Activated naive CD8-positive, alpha-beta T cell treated with anti-CD3 and anti-CD28 coated beads for 36 hours (primary cell): Measurements from ENCODE around the gene STAT1. TPM values are rescaled to one million over a fixed set of nuclear protein-coding genes. Genes with fewer than 3 reads are reported as not detected.
A peak's percentile ranks its signal among the peaks of the same experiment; 100 is the strongest.

Experiments
- DNase-seq: peaks from one replicate; pipeline ENCODE4 v3.0.0; 2021
- H3K27ac Mint-ChIP-seq: one replicate; pipeline ENCODE4 v1.8.0; 2022; ENCODE audit warnings: mild to moderate bottlenecking, moderate library complexity, mixed read lengths
- H3K27me3 Mint-ChIP-seq: one replicate; pipeline ENCODE4 v1.8.0; 2022; ENCODE audit warnings: mild to moderate bottlenecking, mixed read lengths
- H3K36me3 Mint-ChIP-seq: one replicate; pipeline ENCODE4 v1.8.0; 2021; ENCODE audit warnings: mild to moderate bottlenecking, mixed read lengths
- H3K4me1 Mint-ChIP-seq: one replicate; pipeline ENCODE4 v1.8.0; 2021; ENCODE audit warnings: mixed read lengths
- H3K4me3 Mint-ChIP-seq: one replicate; pipeline ENCODE4 v1.8.0; 2022; ENCODE audit warnings: mild to moderate bottlenecking, moderate library complexity, mixed read lengths
- H3K9me3 Mint-ChIP-seq: one replicate; pipeline ENCODE4 v1.8.0; 2022; ENCODE audit warnings: mixed read lengths
- total RNA-seq, 2 experiments: library from RNA; stranded (reverse); gene quantifications; one replicate each; pipeline ENCODE4 v1.2.3, GENCODE V29; 2021

Gene STAT1
- total RNA-seq, 2 experiments from 2014 or later, result 383 to 389 TPM

- Mint-ChIP-seq H3K9me3 (peaks cover 5% of the 10 kb centered on the region), H3K4me3 (no peak overlapping the region), H3K36me3 (peaks cover 18% of the 10 kb centered on the region), H3K27ac (peak overlapping the region; percentile 88), H3K27me3 (no peaks in the 10 kb centered on the region), H3K4me1 (peaks cover 22% of the 10 kb centered on the region)
- no peak for DNase-seq
These were observed 5.4 kb upstream of the STAT1 start for GRCh38 chr2:191019376-191019775.

- peaks cover 18% of the 10 kb centered on the region for H3K36me3 Mint-ChIP-seq
- DNase-seq, result no peak
- peak overlapping the region; percentile 88 for H3K27ac Mint-ChIP-seq
- no peaks in the 10 kb centered on the region for H3K27me3 Mint-ChIP-seq
- peaks cover 21% of the 10 kb centered on the region for H3K4me1 Mint-ChIP-seq
- H3K4me3 Mint-ChIP-seq, result peak overlapping the region; percentile 65
- H3K9me3 Mint-ChIP-seq, result peaks cover 5% of the 10 kb centered on the region
These were observed 4.7 kb upstream of the STAT1 start for GRCh38 chr2:191018643-191019119.

GRCh38 chr2:191018048-191018447 is 4.1 kb upstream of the STAT1 start:
- H3K4me1 Mint-ChIP-seq, result peaks cover 21% of the 10 kb centered on the region
- peaks cover 5% of the 10 kb centered on the region for H3K9me3 Mint-ChIP-seq
- DNase-seq, result no peak
- peaks cover 18% of the 10 kb centered on the region for H3K36me3 Mint-ChIP-seq
- H3K4me3 Mint-ChIP-seq, result no peak overlapping the region
- H3K27me3 Mint-ChIP-seq, result no peaks in the 10 kb centered on the region
- H3K27ac Mint-ChIP-seq, result peak overlapping the region; percentile 88

GRCh38 chr2:191015831-191016230 is 1.9 kb upstream of the STAT1 start:
- H3K9me3 Mint-ChIP-seq, result peaks cover 5% of the 10 kb centered on the region
- no peak for DNase-seq
- no peaks in the 10 kb centered on the region for H3K27me3 Mint-ChIP-seq
- H3K27ac Mint-ChIP-seq, result no peak overlapping the region
- H3K4me1 Mint-ChIP-seq, result peaks cover 29% of the 10 kb centered on the region
- H3K4me3 Mint-ChIP-seq, result peak overlapping the region; percentile 22
- peaks cover 18% of the 10 kb centered on the region for H3K36me3 Mint-ChIP-seq

- no peak for DNase-seq
- Mint-ChIP-seq H3K4me1 (peaks cover 31% of the 10 kb centered on the region), H3K36me3 (peaks cover 20% of the 10 kb centered on the region), H3K4me3 (no peak overlapping the region), H3K9me3 (peaks cover 5% of the 10 kb centered on the region), H3K27ac (no peak overlapping the region), H3K27me3 (no peaks in the 10 kb centered on the region)
These were observed 1.3 kb upstream of the STAT1 start for GRCh38 chr2:191015239-191015638.

GRCh38 chr2:191014653-191015020 is 666 bp upstream of the STAT1 start:
- H3K27me3 Mint-ChIP-seq, result no peaks in the 10 kb centered on the region
- H3K27ac Mint-ChIP-seq, result no peak overlapping the region
- no peak overlapping the region for H3K4me3 Mint-ChIP-seq
- peaks cover 37% of the 10 kb centered on the region for H3K4me1 Mint-ChIP-seq
- H3K9me3 Mint-ChIP-seq, result peaks cover 5% of the 10 kb centered on the region
- peaks cover 24% of the 10 kb centered on the region for H3K36me3 Mint-ChIP-seq
- no peak for DNase-seq

GRCh38 chr2:191013682-191013931 is 364 bp downstream of the STAT1 start:
- H3K36me3 Mint-ChIP-seq, result peaks cover 33% of the 10 kb centered on the region
- H3K27me3 Mint-ChIP-seq, result no peaks in the 10 kb centered on the region
- H3K9me3 Mint-ChIP-seq, result peaks cover 5% of the 10 kb centered on the region
- H3K4me3 Mint-ChIP-seq, result no peak overlapping the region
- DNase-seq, result no peak
- H3K4me1 Mint-ChIP-seq, result peaks cover 34% of the 10 kb centered on the region
- no peak overlapping the region for H3K27ac Mint-ChIP-seq

- Mint-ChIP-seq H3K9me3 (peaks cover 5% of the 10 kb centered on the region), H3K27me3 (no peaks in the 10 kb centered on the region), H3K27ac (no peak overlapping the region)
These were observed 908 bp downstream of the STAT1 start for GRCh38 chr2:191012845-191013681.

GRCh38 chr2:191012346-191012745 is 1.6 kb downstream of the STAT1 start:
- Mint-ChIP-seq H3K4me1 (peaks cover 35% of the 10 kb centered on the region), H3K9me3 (peaks cover 5% of the 10 kb centered on the region), H3K36me3 (peaks cover 45% of the 10 kb centered on the region), H3K27me3 (no peaks in the 10 kb centered on the region), H3K4me3 (no peak overlapping the region), H3K27ac (no peak overlapping the region)
- no peak for DNase-seq

More at GRCh38 chr2:191012845-191013681, 908 bp downstream of the STAT1 start:
- Mint-ChIP-seq H3K4me1 (peaks cover 34% of the 10 kb centered on the region), H3K4me3 (no peak overlapping the region), H3K36me3 (peaks cover 38% of the 10 kb centered on the region)
- DNase-seq, result no peak

- Mint-ChIP-seq H3K9me3 (peaks cover 6% of the 10 kb centered on the region), H3K4me3 (no peak overlapping the region), H3K27ac (no peak overlapping the region), H3K27me3 (no peaks in the 10 kb centered on the region), H3K36me3 (peaks cover 52% of the 10 kb centered on the region), H3K4me1 (peaks cover 40% of the 10 kb centered on the region)
- no peak for DNase-seq
These were observed 2.8 kb downstream of the STAT1 start for GRCh38 chr2:191010887-191011885.

- peak overlapping the region; percentile 70 for H3K4me3 Mint-ChIP-seq
- peak overlapping the region; percentile 62 for H3K27ac Mint-ChIP-seq
- no peaks in the 10 kb centered on the region for H3K27me3 Mint-ChIP-seq
- H3K9me3 Mint-ChIP-seq, result peaks cover 10% of the 10 kb centered on the region
- no peak for DNase-seq
- peaks cover 44% of the 10 kb centered on the region for H3K4me1 Mint-ChIP-seq
- peaks cover 55% of the 10 kb centered on the region for H3K36me3 Mint-ChIP-seq
These were observed 4.2 kb downstream of the STAT1 start for GRCh38 chr2:191009541-191010374.

GRCh38 chr2:191008286-191008685 is 5.7 kb downstream of the STAT1 start:
- Mint-ChIP-seq H3K4me3 (peak overlapping the region; percentile 20), H3K27ac (peak overlapping the region; percentile 72), H3K27me3 (no peaks in the 10 kb centered on the region), H3K4me1 (peaks cover 46% of the 10 kb centered on the region), H3K36me3 (peaks cover 70% of the 10 kb centered on the region), H3K9me3 (peaks cover 21% of the 10 kb centered on the region)
- DNase-seq, result no peak

- peaks cover 56% of the 10 kb centered on the region for H3K4me1 Mint-ChIP-seq
- H3K4me3 Mint-ChIP-seq, result peak overlapping the region; percentile 37
- H3K9me3 Mint-ChIP-seq, result peaks cover 21% of the 10 kb centered on the region
- H3K27me3 Mint-ChIP-seq, result no peaks in the 10 kb centered on the region
- no peak for DNase-seq
- peak overlapping the region; percentile 57 for H3K27ac Mint-ChIP-seq
- H3K36me3 Mint-ChIP-seq, result peaks cover 80% of the 10 kb centered on the region
These were observed 6.8 kb downstream of the STAT1 start for GRCh38 chr2:191006997-191007783.

- Mint-ChIP-seq H3K4me1 (peaks cover 56% of the 10 kb centered on the region), H3K36me3 (peaks cover 85% of the 10 kb centered on the region), H3K4me3 (no peak overlapping the region), H3K27ac (no peak overlapping the region), H3K9me3 (peaks cover 21% of the 10 kb centered on the region), H3K27me3 (no peaks in the 10 kb centered on the region)
- no peak for DNase-seq
These were observed 7.7 kb downstream of the STAT1 start for GRCh38 chr2:191006297-191006696.
